HG03039 (cell line): ENCODE results near the gene BCDIN3D.
"Not testable (repeated sequence)": the region's sequence is repeated elsewhere in the genome, so short reads cannot be mapped to it uniquely, and the experiment has no call there.

Experiments used
- ATAC-seq: cut with Tn5 transposase; IDR thresholded peaks from one replicate; pipeline ENCODE4 v1.9.1; 2021; ENCODE audit warnings: mild to moderate bottlenecking, moderate library complexity; ENCODE audit not compliant: unreplicated experiment

The BCDIN3D gene

DNA sequence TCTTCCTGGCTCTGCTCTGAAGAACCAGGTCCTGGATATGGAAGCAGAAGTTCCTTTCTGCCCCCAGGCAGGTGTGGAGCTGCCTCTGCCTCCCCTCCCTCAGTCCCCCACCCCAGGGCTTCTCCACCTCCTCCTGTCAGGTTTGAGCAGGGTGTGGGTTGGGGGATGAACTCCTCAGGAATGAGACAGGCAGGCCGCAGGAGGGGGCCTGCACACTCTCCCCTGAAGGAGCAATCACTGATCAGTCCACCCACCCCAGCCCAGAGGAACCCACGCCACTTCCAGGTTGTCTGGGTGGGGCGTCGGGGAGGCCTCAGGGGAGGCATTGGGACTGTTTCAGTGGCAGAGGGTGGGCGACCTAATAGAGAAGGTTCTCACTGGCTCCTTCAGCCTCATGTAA is 34.2 kb upstream of the BCDIN3D start:
- no peak for ATAC-seq

DNA sequence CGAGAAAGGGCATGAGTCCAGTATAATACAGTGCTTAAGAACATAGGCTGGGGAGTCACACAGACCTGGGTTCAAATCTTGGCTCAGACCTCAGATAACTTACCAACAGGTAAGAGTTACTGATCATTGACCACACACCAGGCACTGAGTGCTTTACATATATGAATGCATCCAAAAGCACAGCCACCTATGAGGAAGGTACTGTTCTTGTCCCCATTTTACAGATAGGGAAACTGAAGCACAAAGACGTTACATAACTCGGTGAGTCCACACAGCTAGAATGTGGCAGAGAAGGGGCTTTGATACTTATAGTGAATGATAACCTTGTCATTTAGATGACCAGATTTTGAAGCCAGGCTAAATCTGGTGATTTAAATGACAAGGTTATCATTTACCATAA is 33.2 kb upstream of the BCDIN3D start:
- no peak for ATAC-seq

DNA sequence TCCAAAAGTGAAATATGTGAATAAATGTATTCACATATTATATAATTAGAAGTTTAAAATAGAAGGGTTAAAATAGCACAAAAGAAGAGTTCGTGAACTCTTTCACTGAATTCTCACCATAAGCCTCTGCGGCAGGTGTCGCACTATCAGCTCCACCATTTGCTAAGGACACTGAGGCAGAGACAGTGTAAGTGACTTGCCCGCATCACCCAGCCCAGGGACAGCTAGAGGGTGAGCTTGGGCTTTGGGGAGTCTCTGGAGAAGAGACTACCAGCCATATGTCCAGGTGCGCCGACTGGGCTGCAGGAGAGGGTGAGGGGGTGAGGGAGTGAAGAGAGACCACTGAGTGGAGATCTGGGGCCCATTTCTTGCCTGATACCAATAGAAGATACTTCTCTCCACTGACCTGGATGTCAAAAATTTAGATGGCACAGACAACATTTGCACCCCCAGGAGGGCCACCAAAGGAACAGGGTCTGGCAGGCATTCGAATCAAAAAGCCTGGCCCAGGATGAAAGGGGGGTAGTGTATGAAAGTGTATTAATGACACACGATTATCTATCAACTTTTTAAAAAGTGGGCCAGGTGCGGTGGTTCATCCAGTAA is 32.3 kb upstream of the BCDIN3D start:
- ATAC-seq, result no peak

DNA sequence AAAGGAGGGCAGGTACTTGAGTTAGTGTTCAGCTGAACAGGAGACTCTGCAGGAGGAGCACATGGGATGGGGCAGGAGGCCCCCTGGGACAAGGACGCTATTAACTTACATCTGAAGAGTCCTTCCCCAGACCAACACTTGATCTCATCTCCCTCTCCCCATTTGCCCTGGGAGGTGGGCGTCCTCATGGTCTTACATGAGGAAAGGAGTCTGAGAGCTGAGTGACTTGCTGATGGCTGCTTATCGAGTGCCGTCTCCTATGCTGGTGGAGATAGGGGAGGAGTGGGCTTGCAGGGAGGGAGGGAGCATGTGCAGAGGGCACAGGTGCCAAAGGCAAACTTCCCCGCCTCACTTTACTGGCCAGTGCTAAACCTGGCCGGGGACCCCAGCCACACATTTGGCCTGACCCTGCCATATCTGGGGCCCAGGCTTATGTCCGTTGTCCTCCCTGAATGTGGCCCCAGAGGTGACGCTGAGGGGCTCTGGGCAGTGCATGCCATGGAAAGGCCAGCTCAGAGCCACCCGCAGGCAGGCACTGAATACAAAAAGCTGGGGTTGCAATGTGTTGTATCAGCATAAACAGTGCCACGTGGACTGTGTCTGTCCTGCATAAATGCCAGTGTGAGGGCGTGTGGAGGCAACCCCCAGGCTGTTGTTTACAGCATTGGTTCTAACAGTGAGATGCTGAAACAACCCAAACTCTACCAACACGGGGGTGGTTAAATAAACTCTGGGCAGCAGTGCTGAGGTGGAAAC is 31.4 kb upstream of the BCDIN3D start:
- no peak for ATAC-seq

DNA sequence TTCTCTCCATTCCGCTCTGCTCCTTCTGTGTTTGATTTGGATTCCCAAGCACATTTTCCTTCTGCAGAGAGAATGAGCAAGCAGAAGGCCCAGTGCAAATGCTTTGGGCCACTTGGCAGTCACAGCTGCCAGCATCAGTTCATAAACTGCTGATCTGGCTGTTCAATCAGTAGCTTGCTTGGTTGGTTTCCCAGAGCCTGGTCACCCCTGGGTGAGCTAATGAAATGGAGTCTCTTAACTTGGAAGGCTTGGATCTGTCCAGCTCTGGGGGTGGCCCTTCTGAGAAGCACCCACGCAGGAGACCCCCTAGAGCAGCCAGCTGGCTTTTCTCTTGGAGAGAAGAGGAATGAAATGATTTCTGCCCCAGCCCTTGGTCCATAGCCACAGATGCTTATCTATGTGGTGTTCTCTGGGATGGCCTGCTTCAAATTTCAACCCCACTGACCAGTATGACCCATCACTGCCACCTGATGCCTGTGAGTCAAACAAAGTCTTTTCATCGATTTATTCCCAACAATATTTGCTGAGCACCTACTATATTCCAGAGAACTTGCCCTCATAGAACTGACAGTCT is 30.5 kb upstream of the BCDIN3D start:
- no peak for ATAC-seq

DNA sequence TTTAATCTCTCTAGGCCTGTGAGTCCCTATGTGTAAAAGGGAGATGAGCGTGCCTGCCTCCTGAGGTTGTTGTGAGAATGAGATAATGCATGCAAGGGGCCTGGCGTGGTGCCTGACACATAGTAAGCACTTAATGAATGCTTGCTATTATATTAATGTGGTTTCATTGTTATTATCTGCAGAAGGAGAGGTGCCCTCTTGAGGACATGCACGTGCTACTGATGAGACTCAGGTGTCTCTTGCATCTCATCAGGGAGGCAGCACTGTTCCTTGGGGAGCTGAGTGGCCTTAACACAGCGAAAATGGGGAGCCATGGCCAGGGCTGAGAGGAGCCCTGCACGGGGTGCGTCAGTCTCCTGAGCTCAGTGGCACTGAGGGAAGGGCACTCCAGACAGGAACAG is 29.9 kb upstream of the BCDIN3D start:
- ATAC-seq, result no peak

DNA sequence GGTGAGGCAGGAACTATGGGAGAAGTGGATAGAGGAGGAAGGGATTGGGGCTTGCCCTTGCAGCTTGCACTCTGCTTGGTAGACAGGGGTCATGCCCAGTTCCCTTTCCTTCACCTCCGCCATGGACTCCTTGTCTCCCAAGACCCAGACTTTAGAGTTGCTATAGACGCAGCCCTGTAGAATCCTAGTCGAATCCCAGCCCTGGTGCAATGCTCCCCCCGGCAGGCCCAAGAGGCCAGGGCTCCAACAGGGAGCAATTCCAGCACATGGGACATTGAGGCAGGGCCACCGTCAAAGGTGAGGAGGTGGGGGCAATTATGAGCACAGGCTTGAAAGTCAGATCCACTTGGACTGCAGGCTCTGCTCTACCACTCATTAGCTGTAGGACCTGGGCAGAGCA is 29.5 kb upstream of the BCDIN3D start:
- no peak for ATAC-seq

DNA sequence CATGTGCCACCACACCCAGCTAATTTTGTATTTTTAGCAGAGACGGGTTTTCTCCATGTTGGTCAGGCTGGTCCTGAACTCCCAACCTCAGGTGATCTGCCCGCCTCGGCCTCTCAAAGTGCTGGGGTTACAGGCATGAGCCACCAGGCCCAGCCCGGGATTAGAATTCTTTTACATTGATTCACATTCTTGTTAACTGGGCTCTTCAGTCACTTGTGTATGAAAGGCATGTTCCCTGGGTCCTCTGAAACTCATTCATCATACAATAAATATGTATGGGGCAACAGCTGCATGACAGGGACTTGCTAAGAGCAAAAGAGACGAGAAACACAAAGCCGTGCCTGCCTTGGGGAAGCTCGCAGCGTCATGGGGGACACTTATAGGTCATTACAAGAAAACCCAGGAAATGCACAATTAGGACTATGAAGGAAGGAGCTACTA is 28.9 kb upstream of the BCDIN3D start:
- not testable (repeated sequence) for ATAC-seq

DNA sequence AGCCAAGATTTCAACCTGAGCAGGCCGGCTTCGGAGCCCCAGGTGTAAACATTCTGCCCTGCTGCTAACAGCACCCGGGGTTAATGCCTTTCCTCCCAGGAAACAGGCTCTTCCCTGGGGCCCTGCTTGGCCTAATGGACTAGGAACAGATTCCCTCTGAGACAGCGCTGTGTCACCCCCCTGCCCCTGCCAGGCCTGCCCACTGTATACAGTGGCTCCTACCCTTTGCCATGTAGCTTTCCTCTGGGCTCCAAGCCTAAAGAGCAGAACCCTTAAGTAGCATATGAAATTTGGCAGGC is 28.3 kb upstream of the BCDIN3D start:
- no peak for ATAC-seq

DNA sequence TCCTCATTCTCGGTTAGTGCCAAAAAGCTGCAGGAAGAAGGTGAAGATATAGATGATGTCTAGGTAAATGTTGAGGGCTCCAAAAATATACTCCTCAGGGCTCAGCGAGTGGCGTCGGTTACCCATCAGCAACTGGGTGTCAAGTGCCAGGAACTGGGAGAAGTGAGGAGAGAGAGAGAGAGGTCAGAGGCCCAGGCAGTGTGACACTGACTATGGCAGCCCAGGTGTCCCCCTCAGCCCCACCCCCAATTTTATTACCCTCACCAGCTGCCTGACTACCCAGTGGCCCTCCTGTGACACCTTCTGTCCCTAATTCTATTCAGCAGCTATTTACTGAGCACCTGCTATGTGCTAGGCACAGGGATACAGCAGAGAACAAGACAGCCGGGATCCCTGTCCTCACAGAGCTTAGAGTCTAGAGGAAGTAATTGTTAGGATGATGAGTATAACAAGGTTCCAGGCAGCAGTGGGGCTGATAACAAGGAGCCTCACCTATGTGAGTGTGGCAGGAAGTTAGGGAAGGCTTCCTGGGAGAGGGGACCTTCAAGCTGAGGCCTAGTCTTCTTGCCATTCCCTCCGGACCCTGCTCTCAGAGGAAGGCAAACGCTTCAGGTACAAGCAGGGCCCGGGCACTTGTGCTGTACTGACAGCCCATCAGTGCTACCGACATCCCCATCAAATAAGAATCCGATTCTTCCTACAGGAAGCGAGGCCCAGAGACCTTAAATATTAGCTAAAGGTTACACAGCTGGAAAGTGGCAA is 27.8 kb upstream of the BCDIN3D start:
- no peak for ATAC-seq

DNA sequence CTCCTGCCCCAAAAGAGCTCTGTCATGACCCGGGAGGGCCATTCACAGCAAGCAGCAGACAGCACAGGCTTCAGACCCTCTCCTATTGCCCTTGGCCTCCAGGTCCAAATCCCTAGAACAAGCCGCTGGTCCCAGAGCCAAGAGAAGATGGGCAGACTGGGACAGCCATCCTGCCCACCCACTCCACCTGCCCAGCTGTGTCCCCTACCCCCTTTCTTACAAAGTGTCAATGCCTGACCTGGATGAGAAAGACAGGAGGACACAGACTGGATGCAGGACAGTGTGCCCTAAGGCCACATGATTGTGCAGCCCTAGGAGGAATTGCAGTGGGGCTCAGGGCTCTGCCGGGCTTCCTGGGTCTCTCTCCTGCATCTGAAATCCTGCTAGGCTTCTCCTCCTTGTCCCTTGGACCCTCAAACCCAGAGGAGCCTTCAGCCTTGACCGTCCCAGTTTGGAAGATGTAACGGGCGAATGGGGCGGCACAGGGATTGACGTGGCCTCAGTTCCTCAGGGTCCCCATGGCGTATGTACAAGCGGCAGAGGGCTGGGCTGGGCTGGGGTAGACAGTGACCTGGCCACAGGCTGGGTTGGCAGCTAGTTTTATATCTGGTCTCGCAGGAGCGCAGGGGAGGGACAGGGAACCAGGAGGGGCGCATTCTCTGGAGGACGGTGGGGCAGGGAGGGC is 27.1 kb upstream of the BCDIN3D start:
- no peak for ATAC-seq

DNA sequence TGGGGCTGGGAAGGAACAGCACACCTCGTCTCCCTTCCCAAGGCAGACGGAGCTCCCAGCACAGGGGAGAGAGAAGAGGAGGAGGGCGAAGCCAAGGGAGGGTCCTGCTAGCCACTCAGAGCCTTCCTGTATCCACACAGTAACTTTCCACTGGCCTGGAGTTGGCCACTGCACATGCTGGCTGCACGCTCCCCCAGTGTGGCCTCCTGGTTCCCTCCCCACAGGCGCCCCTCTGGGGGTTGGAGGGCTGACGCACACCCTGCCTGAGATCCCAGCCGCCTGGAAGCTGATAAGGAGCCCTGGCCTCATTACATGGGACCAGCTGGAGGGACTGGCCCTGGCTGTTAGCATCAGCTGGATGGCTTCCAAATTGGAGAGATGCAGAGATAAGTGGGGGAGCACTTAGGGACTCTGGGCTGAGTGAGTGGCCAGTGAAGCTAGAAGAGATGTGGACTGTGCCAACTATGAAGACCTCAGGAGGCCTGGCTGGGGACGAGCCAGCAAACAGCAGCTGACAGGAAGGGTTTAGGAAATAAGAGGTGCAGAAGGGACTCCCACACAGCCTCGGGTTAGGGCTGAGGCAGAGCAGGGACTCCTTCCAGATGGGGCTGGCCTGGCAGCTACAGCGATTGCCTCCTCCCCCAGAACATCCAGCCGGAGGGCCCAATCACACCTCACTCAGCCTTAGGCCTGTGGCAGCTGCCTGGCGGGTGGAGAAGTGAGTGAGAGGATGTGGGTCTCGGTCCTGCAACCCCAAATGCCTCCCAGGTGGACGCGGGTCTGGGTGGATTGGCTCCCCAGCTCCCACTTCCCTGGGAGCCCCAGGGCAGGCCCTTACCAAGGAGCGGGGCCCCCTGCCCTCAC is 26.3 kb upstream of the BCDIN3D start:
- no peak for ATAC-seq

DNA sequence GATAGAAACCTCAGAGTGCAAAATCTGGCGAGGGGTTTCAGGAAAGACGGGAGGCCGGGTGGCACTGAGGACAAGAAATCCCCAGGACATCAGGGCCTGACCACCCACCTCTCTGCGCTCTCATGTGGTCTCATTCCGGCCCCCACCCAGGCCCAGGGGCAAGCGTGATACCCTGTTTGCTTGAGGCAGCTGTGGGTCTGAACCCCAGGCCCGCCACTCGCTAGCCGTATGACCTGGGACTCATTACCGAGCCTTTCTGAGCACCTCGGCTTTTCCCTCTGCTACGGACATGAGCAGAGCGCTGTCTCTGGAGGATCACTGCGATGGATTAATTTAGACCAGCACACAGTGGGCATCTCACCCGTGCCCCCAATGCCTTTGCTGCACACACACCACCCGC is 25.5 kb upstream of the BCDIN3D start:
- no peak for ATAC-seq

DNA sequence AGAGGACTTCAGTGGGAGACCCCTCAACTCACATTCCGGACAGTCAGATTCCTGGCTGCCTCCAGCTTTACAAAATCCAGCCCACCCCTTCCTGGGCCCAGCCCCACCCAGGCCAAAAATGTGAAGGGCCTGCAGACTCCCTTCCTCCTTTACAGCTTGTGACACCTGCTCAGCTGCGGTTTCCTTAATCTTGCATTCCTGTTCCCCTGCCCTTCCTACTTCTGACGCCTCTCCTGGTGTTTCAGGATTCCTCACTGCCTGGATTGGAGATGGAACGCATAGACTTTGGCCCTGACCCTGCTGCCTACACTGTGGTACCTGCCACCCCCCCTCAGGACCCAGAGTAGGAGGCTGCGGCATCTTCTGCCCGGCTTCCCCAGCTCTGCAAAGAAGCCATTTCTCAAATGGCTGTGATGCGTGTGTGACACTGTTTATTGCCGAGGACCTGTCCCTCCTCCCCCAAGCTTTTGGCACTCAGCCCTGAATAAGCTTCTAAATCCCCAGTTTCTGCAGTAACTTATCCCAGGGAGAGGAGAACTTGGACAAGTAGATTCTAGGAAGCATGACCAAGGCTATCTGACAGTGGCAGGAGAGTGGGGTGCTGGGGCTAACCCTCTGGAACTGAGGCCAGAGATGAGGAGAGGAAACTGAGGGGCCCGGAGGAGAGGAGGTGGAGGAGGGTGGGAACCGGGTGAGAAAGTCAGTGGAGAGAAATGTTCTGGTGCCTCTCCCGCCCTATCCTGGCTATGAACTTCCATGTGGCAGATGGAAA is 24.9 kb upstream of the BCDIN3D start:
- ATAC-seq, result no peak

DNA sequence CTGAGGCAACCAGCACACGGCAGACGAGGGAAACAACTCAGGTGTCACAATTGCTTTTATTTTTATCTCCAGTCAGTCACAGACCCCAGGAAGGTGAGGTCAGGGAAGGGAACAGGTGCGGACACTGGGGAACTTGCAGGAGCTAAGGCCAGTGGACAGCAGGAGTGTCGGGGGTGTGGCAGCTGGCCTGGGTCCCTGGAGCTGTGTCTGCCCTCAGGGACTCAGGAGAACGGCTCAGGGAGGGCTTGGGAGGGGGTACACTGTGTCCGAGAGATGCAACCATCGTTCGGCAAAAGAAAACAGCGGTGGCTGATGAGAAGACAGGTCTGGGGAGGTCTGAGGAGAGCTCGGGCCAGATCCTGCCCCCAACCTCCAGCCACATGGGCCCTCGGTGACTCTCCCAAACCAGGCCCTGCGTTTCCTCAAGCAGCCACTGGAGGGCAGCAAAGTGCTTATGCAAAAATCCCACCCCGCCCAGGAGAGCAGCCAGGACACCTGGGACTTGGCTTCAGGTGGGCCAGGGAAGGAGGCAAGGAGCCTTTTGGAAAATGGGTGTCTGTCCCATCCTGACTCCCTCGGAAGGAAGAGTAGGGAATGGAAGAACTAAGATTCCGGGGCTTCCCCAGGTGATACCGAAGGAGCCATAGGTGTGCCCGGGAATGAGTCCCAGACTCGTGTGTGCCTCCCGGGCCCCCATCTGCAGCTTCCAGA is 24.1 kb upstream of the BCDIN3D start:
- no peak for ATAC-seq

DNA sequence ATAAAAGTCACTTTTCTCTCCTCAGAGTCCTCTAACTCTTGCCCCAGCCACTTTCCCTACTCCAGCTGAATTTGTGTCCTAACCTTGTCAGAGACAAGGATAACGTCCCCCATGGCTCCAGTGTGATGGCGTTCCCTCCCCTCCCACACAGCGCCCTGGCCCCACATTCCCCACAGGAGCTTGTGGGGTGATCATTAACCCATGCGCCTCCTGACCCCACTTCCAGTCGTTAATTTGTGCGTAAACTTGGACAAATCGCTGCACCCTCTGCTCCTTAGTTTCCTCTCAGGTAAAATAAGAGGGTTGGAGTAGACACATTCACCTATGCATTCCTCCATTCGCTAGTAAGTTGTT is 22.9 kb upstream of the BCDIN3D start:
- no peak for ATAC-seq

DNA sequence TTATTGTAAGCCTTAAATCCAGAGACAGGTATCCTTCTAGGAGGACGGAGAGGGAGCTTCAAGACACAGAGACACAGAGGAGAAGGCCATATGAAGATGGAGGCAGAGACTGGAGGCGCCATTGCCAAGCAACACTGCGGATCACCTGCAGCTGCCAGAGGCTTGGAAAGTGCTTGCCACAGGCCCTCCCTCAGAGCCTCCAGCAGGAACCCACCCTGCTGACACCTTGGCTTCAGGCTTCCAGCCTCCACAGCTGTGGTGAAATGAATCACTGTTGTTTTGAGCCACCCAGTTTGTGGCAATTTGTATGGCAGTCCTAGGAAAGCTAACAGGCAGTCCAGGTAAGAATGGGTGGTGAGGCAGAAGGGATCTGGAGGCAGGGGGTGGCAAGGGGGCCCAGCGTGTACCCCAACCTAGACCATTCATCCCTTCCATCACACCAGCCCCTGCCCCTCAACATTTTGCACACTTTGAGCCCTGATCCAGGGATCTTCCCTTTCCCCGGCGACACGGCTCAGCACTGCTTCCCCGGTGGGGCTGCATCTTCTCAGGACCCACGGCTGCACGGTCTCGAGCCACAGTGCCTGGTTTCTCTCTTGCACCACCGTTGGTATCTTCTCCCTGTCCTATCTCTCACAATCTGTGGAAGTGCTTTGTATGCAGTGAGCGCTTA is 22.3 kb upstream of the BCDIN3D start:
- ATAC-seq, result no peak

DNA sequence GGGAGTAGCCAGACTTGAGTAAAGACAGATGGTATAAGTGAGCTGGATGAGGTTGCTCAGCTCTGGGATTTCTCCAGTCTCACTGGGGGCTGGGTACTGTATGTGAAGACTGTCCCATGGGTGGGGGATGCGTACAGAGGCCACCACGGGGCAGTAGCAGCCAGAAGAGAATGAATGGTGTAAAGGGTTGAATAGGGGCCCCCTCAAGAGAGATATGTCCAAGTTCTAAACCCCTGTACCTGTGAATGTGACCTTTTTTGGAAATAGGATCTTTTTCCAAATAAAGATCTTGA is 21.8 kb upstream of the BCDIN3D start:
- no peak for ATAC-seq
